Measurements from ENCODE around the gene ZNF366.

Gene ZNF366

DNA sequence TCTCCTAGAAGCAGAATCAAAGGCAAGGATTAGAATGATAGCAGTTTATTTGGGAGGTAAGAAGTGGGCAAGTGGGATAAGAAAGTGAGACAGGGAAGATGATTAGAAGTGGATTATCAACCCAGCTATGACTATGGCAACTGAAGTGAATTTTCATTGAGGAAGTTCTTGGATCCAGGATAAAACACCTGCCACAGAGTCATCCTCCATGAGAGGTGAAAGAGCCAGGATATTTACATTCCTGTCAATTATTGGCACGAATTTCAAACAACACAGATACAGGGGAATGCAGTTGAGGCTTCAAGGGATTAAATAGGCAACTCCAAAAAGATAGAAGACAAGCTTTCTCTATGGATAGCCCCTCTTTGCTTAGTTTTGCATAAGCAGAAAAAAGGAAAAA lies 31.8 kb upstream of the ZNF366 start:
- no peak for DNase-seq (ENCODE audit: low read depth)
- TF ChIP-seq, protein P1, sequence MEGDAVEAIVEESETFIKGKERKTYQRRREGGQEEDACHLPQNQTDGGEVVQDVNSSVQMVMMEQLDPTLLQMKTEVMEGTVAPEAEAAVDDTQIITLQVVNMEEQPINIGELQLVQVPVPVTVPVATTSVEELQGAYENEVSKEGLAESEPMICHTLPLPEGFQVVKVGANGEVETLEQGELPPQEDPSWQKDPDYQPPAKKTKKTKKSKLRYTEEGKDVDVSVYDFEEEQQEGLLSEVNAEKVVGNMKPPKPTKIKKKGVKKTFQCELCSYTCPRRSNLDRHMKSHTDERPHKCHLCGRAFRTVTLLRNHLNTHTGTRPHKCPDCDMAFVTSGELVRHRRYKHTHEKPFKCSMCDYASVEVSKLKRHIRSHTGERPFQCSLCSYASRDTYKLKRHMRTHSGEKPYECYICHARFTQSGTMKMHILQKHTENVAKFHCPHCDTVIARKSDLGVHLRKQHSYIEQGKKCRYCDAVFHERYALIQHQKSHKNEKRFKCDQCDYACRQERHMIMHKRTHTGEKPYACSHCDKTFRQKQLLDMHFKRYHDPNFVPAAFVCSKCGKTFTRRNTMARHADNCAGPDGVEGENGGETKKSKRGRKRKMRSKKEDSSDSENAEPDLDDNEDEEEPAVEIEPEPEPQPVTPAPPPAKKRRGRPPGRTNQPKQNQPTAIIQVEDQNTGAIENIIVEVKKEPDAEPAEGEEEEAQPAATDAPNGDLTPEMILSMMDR (IDR thresholded peaks at IDR 0.05; ENCODE audit: control insufficient read depth, extremely low read depth, insufficient read depth) = no peak
- no peak overlapping the region for H3K4me3 ChIP-seq (ENCODE audit: low read depth, low read length)

DNA sequence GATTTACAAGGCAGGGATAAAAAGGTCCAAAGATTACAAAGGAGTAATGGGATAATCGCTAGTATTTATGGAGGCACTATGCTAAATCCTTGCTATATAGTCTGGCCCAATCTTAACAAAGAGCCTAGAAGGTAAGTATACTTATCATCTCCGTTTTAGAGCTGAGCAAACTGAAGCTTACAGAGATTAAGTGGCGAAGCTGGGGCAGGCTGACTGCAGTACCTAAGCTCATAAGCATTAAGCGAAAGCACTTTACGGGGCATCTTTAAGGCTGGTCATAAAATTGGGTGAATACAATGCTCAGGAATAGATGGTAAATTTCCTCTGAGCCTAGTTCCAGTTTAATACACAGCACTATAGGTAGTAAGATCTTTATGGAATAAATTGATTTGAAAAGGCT lies 30.0 kb upstream of the ZNF366 start:
- TF ChIP-seq, protein P1 (IDR thresholded peaks at IDR 0.05; ENCODE audit: control insufficient read depth, extremely low read depth, insufficient read depth) = no peak
- DNase-seq (ENCODE audit: low read depth) = no peak
- no peak overlapping the region for H3K4me3 ChIP-seq (ENCODE audit: low read depth, low read length)

DNA sequence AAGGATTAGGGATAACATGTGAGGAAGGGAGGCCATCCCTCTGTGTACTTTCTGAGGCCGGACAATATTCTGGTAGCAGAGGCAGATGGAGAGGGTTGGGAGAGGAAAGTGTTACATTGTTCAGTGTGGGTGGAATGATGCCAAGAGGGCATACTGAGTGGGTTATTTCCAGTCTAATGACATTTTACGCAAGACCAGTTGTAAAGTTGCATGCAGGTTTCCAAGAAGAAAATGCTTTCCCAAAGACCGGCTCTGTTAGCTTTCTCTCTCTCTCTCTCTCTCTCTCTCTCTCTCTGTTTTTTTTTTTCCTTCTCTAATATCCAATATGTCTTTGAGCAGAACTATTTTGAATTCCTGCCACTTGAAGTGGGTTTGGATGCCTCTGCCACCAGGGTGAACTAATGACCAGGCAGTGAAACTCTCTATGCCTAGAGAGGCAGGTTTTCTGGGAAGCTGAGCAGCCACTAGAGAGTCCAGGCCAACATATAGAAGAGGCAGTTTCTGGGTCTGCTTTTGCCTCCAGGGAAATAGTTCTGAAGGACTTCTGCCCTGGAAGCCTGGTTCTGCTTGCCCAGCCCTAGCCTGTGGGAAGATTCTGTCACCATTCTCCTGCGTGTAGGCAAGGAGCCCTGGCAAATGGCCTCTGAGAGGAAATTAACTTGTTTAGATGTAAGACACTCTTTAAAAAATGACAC lies 24.4 kb upstream of the ZNF366 start:
- DNase-seq (ENCODE audit: low read depth) = no peak
- TF ChIP-seq, protein P1 (IDR thresholded peaks at IDR 0.05; ENCODE audit: control insufficient read depth, extremely low read depth, insufficient read depth) = no peak
- no peak overlapping the region for H3K4me3 ChIP-seq (ENCODE audit: low read depth, low read length)

DNA sequence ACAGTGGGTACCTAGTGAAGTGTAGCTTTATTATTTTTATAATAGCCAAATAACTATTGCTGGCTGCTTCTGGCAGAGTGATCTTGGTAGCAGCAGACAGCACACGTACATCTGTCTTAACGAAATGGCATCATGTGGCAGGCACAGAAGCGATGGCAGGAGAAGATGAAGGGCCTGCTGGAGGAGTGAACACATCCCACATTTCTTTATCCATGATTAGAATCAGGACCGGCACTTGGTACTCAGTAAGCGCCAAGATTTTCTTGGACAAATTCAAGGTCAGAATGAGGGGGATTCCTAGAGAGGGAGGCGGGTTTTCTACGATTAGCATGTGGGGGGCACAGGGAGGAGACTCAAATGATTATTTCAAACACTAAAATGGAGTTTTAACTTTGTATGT lies 23.0 kb upstream of the ZNF366 start:
- TF ChIP-seq, protein P1 (IDR thresholded peaks at IDR 0.05; ENCODE audit: control insufficient read depth, extremely low read depth, insufficient read depth) = no peak
- DNase-seq (ENCODE audit: low read depth) = no peak
- no peak overlapping the region for H3K4me3 ChIP-seq (ENCODE audit: low read depth, low read length)

DNA sequence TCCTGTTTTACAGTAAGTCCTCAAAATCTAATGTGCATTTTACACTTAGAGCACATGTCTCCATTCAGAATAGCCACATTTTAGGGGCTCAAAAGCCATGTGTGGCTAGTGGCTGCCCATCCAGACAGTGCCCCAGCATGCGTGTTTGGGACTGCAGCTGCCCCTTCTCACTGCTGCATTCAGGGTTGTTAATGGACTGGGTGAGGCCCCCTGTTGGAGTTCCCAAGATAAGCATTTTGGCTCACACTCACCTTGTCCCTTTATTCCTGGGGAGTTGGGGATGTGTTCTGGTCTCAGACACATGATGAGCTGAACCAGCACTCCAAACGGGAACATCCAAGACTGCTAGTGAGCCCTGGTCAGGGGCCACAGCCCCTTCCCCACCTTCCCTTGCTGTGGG lies 22.2 kb upstream of the ZNF366 start:
- H3K4me3 ChIP-seq (ENCODE audit: low read depth, low read length) = no peak overlapping the region
- TF ChIP-seq, protein P1 (IDR thresholded peaks at IDR 0.05; ENCODE audit: control insufficient read depth, extremely low read depth, insufficient read depth) = no peak
- no peak for DNase-seq (ENCODE audit: low read depth)

DNA sequence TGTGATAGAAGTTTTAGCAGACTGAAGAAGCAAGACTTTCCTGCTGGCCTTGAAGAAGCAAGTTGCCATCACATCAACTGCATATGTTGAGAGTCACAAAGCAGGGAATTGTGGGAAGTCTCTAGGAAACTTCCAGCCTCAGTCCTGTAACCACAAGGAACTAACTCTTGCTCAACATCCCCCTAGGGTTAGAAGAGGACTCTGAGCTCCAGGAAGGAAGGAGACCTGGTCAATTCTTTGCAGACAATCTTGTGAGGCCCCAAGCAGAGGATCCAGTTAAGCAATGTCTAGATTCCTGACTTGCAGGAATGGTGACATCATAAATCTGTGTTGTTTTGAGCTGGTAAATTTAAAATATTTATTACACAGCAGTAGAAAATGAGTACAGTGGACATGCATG lies 18.6 kb upstream of the ZNF366 start:
- TF ChIP-seq, protein P1 (IDR thresholded peaks at IDR 0.05; ENCODE audit: control insufficient read depth, extremely low read depth, insufficient read depth) = no peak
- no peak overlapping the region for H3K4me3 ChIP-seq (ENCODE audit: low read depth, low read length)
- DNase-seq (ENCODE audit: low read depth) = no peak

DNA sequence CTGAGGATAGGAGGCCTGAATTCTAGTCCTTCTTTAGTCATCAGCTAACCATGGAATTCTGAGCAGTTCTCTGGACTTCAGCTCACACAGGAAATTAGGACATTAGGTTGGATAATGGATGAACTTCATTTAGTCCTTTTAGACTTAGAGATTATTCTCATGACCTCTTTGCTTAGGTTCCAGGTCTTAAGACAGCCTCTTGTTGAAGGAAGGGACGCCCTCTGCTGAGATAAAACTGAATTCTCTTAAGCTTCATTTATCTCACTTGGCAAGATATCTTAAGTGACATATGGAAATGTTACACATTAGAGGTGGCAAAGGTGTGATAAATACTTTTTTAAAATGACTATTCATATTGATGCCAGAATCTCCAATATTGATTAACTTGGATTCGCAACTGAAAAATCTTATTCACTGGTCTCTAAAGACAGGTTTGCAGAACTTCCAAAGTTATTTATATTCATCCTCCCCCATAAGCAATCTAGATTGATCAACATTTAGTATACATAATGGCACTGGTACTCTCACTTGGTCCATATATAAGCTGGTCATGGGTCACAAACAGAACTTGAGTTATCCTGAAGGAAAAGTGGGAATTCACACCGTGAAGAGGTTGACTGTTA lies 16.9 kb upstream of the ZNF366 start:
- TF ChIP-seq, protein P1 (IDR thresholded peaks at IDR 0.05; ENCODE audit: control insufficient read depth, extremely low read depth, insufficient read depth) = peak; percentile 76
- peak; percentile 74 for DNase-seq (ENCODE audit: low read depth)
- no peak overlapping the region for H3K4me3 ChIP-seq (ENCODE audit: low read depth, low read length)

Measured in LNCaP clone FGC (cell line).